ENCODE results near the gene MT1HL1.
"Not testable (repeated sequence)": the region's sequence is repeated elsewhere in the genome, so short reads cannot be mapped to it uniquely, and the experiment has no call there.

The MT1HL1 gene

GRCh38 chr1:237018896-237019295 lies 14.7 kb upstream of the MT1HL1 start:
- in situ Hi-C loops (cut with HindIII; ENCODE audit: low sequenced_read_pairs) = no loop called here

GRCh38 chr1:237016626-237017025 lies 12.4 kb upstream of the MT1HL1 start:
- in situ Hi-C loops (cut with HindIII; ENCODE audit: low sequenced_read_pairs) = no loop called here

- in situ Hi-C loops (cut with HindIII; ENCODE audit: low sequenced_read_pairs) = no loop called here
Measured at GRCh38 chr1:237013608-237014007, 9.4 kb upstream of the MT1HL1 start.

- in situ Hi-C loops (cut with HindIII; ENCODE audit: low sequenced_read_pairs) = no loop called here
Measured at GRCh38 chr1:237012788-237013383, 8.6 kb upstream of the MT1HL1 start.

GRCh38 chr1:237012361-237012760 lies 8.1 kb upstream of the MT1HL1 start:
- in situ Hi-C loops (cut with HindIII; ENCODE audit: low sequenced_read_pairs) = no loop called here

- in situ Hi-C loops (cut with HindIII; ENCODE audit: low sequenced_read_pairs) = no loop called here
Measured at GRCh38 chr1:237011432-237011831, 7.2 kb upstream of the MT1HL1 start.

GRCh38 chr1:237009611-237010010 lies 5.4 kb upstream of the MT1HL1 start:
- in situ Hi-C loops (cut with HindIII; ENCODE audit: low sequenced_read_pairs) = no loop called here

- in situ Hi-C loops (cut with HindIII; ENCODE audit: low sequenced_read_pairs) = no loop called here
Measured at GRCh38 chr1:237007147-237007881, 3.1 kb upstream of the MT1HL1 start.

GRCh38 chr1:237005674-237006073 lies 1.4 kb upstream of the MT1HL1 start:
- in situ Hi-C loops (cut with HindIII; ENCODE audit: low sequenced_read_pairs) = no loop called here

- in situ Hi-C loops (cut with HindIII; ENCODE audit: low sequenced_read_pairs) = no loop called here
Measured at GRCh38 chr1:237003516-237003915, 725 bp downstream of the MT1HL1 start.

GRCh38 chr1:237000191-237000590 lies 4.0 kb downstream of the MT1HL1 start:
- in situ Hi-C loops (cut with HindIII; ENCODE audit: low sequenced_read_pairs) = no loop called here

GRCh38 chr1:236998546-236998945 lies 5.7 kb downstream of the MT1HL1 start:
- in situ Hi-C loops (cut with HindIII; ENCODE audit: low sequenced_read_pairs) = no loop called here

- in situ Hi-C loops (cut with HindIII; ENCODE audit: low sequenced_read_pairs) = no loop called here
Measured at GRCh38 chr1:236997882-236998281, 6.4 kb downstream of the MT1HL1 start.

- in situ Hi-C loops (cut with HindIII; ENCODE audit: low sequenced_read_pairs) = no loop called here
Measured at GRCh38 chr1:236997361-236997760, 6.9 kb downstream of the MT1HL1 start.

GRCh38 chr1:236994450-236994849 lies 9.8 kb downstream of the MT1HL1 start:
- in situ Hi-C loops (cut with HindIII; ENCODE audit: low sequenced_read_pairs) = no loop called here

GRCh38 chr1:236992449-236992848 lies 11.8 kb downstream of the MT1HL1 start:
- in situ Hi-C loops (cut with HindIII; ENCODE audit: low sequenced_read_pairs) = no loop called here

GRCh38 chr1:236990052-236990445 lies 14.2 kb downstream of the MT1HL1 start:
- in situ Hi-C loops (cut with HindIII; ENCODE audit: low sequenced_read_pairs) = no loop called here

GRCh38 chr1:236989290-236990051 lies 14.8 kb downstream of the MT1HL1 start:
- in situ Hi-C loops (cut with HindIII; ENCODE audit: low sequenced_read_pairs) = no loop called here

GRCh38 chr1:236983818-236984217 lies 20.4 kb downstream of the MT1HL1 start:
- in situ Hi-C loops (cut with HindIII; ENCODE audit: low sequenced_read_pairs) = no loop called here

- in situ Hi-C loops (cut with HindIII; ENCODE audit: low sequenced_read_pairs) = no loop called here
Measured at GRCh38 chr1:236982380-236982779, 21.9 kb downstream of the MT1HL1 start.

- in situ Hi-C loops (cut with HindIII; ENCODE audit: low sequenced_read_pairs) = not testable (repeated sequence)
Measured at GRCh38 chr1:236981431-236981830, 22.8 kb downstream of the MT1HL1 start.

- in situ Hi-C loops (cut with HindIII; ENCODE audit: low sequenced_read_pairs) = no loop called here
Measured at GRCh38 chr1:236980673-236981072, 23.6 kb downstream of the MT1HL1 start.
